ENCODE results near the gene GSE1.
A peak's percentile ranks its signal among the peaks of the same experiment; 100 is the strongest.

The GSE1 gene

DNA sequence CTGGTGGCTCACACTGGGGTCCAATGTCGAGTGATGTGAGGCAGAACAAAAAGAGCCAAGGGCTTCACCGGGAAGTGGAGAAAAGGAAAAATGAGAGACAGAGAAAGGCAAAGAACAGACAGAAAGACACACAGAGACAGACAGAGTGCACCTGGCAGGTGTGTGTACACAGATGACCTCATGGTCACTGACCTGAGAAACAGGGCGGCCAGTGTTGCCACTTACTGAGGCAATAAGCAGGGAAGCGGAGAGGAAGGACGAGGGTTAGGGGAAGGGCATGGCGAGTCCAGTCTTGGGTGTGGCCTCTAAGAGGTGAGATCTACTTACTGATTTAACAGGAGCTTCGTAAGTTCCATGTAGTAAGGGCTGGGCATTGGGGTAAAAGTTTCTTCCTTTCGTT is 68.1 kb downstream of the GSE1 start:
- DNase-seq (ENCODE audit: low spot score) = no peak

DNA sequence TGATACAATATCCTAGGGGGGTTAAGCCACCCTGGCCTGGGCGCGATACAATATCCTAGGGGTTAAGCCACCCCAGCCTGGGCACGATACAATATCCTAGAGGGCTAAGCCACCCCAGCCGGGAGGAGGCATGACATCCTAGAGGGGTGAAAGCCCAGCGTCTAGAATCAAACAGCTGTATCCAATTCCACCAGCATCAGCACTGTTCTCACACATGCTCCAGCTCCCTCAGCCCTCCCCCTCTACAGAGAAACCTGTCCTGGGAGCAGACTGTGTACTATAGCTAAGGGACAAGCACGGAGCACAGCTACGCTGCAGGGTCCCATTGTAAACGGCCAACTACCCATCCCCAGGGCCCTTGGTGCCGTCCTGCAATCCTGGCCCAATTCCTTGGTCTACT is 69.4 kb downstream of the GSE1 start:
- no peak for DNase-seq (ENCODE audit: low spot score)

DNA sequence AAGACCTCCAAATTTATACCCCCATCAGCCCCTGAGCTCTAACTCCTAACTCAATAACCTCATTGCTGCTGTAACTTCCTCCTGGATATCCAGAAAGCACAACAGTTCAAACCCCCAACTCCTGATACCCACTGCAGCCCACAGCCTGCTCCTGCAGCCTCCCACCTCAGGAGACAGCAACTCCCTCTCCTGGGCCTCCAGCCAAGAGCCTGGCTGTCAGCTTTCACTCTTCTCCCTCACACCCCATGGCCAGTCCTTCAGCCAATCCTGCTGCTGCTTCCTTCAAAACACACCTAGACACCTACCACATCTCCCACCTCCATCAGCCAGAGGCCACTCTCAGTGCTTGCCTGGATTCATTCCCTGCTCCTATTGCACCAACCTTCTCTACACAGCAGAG is 70.2 kb downstream of the GSE1 start:
- DNase-seq (ENCODE audit: low spot score) = no peak

DNA sequence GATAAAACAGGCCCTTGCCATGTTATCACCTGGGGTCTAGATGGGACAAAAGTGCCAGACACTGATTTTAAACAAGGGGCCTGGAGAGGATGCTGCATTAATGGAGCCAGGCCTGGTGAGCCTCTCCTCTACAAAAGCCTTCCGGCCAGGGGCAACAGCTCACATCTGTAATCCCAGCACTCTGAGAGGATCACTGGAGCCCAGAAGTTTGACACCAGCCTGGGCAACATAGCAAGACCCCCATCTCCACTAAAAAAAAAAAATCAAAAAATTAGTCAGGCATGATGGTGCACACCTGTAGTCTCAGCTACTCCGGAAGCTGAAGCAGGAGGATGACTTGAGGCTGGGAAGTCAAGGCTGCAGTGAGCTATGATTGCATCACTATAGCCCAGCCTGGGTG is 72.1 kb downstream of the GSE1 start:
- no peak for DNase-seq (ENCODE audit: low spot score)

DNA sequence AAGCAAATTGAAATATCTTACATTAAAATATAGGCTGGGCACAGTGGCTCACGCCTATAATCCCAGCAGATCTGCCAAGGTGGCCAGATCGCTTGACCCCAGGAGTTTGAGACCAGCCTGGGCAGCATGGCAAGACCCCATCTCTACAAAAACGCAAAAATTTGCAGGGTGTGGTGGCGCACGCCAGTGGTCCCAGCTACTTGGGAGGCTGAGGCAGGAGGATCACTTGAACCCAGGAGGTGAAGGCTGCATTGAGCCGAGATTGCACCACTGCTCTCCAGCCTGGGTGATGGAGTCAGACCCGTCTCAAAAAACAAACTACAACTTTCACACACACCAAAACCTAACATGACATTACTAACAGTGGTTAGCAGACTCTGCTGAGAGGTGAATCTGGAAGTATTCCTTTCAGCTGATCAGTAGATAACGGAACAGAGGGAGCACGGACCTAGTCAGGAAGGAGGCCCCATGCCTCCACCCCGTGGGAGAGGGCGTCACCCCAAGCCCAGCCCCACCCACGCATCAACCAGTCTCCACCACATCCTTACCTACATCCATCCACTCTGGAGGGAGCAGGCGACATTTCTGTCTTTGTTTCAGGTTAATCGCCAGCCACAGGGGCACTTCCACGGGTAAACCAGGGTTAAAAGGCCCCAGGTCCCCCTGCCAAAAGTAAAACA is 73.9 kb downstream of the GSE1 start:
- DNase-seq (ENCODE audit: low spot score) = no peak

DNA sequence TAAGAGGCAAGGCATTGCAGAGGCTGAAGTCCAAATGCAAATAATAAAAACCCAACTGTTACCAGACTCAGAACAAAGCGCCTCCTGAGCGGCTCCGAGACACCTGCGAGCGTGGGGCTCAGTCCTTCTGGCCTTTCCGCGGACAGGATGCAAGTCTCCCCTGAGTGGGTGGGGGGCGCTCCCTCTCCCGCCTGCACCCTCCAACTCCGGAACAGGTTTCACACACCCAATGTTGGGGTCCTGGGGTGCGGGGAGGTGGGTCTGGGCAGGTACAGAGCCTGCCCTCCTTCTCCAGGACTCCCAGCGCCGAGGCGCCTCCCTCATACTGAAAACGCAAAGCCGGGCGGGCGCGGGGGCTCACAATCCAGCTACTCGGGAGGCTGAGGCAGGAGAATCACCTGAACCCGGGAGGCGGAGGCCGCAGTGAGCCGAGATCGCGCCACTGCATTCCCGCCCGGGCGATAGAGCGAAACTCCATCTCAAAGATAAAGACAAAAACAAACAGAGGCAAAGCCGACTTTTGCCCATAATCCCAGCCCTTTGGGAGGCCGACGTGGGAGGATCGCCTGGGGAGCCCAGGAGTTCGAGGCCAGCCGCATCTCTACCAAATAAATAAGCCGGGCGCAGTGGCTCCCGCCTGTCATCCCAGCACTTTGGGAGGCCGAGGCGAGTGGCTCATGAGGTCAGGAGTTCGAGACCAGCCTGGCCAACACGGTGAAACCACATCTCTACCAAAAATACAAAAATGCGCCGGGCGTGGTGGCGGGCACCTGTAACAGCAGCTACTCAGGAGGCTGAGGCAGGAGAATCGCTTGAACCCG is 74.7 kb downstream of the GSE1 start:
- no peak for DNase-seq (ENCODE audit: low spot score)

DNA sequence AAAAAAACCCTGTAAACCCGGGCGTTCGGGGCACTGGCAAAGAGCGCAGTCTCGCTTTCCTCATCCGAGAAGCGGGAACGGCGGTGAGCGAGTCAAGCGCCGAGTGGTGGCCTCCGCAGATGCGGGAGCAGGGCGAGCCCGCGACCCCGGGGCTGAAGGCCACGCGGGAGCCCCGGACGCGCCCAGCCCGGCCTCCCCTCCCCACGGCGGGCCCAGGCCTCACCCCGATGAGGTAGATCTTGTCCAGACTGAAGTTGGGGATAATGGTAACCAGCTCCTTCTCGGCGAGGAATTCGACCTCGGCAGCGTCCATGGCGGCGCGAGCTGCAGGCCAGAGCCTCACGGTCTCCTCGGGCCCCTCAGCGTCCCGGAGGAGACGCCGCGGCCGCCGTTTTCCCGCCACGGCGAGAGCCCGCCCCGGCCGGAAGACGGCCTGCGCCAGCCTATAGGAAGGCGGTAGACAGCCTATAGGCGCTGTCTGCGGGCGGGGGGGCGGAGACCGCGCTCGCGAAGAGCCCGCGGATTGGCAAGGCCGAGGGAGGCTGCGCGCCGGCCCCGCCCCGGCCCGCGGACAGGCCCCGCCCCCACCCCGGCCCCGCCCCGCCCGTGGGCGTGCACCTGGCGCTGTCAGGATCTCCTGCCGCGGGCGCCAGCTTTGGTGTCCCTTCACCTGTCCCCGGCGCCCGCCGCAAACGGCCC is 75.6 kb downstream of the GSE1 start, which contains the start of gene GINS2:
Gene GINS2 (minus strand): TSS at position 369 of the 699 bp plus-strand sequence. CDS start 56 bp downstream, at position 313.
- peak; percentile 93 for DNase-seq (ENCODE audit: low spot score)

DNA sequence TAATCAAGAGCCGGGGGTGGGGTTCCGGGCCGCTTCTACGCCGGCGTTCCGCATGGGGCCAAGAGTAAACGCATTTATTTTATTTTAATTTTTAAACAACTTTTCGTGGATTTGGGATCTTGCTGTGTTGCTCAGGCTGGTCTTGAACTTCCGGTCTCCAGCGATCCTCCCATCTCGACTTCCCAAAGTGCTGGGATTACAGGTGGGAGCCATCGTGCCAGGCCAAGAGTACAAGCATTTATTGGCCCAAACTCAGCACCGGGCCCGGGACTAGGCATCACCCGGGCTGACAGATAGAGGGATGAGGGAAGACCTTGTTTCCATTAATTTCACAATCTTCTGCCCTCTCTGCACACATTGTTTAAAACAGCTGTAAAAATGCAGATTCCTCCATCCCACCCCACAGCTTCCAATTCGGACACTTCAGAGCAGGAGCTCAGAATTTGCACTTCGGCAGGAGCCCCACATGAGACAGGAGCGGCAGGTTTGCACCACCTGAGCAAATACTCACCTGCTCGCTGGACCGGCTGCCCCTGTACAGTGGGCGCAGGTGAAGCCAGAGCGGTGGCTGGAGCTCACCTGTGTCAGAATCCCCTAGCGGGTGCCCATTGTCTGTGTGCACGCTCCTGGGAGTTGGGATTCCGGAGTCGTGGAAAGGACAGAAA is 76.3 kb downstream of the GSE1 start:
- DNase-seq (ENCODE audit: low spot score) = no peak

DNA sequence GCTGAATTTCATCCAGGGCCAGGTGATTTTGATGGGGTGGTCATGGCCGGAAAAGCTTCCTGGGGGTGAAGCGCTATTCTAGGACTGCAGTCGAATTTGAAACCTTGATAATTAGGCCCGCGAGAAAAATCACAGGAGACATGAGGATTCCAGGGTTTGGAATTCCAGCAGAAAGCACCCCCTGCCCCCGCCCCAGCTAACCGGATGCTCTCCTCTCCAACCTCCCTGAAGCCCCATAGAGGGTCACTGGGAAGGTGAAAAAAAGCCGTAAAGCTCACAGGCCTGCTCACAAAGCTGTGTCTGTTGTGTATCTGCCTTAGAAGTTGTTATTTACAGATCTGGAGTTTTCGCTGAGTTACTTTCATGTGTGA is 76.8 kb downstream of the GSE1 start:
- DNase-seq (ENCODE audit: low spot score) = no peak

DNA sequence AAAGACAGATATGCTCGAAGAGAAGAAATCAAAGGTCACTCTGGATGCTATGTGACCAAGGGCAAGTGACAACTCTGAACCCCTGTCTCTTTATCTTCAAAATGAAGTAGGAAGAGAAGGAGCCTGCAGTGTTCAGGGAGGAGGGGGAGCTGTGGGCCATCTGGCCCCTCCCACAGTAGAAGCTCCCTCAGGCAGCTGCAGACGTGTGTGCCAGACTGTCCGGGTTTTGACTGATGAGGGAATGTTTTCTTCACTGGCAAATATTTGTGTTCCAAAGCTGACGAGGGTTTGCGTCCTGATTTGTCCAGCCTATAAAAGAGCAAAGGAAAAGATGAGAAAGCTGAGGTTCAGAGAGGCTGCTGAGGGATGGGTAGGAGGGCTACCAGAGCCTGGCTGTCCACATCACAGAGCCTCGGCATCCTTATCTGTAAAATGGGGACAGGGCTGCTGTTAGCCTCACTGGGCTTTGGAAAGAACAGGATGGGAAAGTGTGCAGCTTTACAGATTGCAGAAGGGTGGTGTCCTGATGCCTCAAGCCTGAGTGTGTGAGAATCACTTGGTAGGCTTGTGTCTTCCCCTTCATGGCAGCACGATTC is 77.4 kb downstream of the GSE1 start:
- no peak for DNase-seq (ENCODE audit: low spot score)

DNA sequence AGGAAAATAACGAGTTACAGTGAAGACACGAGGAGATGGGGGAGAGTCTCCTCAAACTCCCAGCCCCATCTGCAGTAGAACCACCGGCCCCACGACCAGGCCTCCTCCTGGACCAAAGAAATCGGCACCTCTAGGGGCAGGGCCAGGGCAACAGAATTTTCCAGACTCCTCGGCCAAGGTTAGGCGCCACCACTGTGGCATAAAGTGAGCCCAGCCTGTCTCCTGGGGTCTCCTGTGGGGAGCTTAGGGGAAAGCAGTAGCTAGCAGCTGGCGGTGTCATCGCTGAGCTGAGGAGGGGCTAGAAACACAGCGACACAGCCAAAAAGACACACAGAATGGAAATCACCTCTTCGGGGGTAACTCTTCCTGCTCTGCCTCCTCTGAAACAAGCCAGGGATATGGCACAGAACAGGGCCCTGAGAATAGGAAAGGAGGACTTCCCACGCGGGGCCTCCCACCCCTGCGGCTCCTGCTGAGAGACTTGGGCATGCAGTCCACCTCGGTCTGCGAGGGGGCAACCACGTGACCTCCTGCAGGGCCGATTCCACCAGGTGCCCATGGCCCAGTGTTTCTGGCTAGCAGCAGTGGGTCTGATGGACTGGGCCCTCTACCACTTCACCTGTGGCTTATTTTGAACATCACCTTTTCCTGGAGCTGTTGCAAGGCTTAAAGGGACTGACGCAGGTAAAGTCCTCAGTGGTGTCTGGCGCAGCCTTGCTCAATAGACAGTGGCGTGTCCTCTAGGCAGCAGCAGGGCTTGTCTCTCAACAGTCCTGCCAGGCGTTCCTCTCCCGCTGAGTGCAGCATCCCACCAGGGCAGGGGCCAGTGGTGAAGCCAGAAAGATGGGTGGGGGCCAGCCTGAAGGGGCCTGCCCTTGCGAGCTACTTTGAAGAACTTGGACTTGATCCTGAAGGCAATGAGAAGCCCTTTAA is 82.3 kb downstream of the GSE1 start:
- DNase-seq (ENCODE audit: low spot score) = no peak

DNA sequence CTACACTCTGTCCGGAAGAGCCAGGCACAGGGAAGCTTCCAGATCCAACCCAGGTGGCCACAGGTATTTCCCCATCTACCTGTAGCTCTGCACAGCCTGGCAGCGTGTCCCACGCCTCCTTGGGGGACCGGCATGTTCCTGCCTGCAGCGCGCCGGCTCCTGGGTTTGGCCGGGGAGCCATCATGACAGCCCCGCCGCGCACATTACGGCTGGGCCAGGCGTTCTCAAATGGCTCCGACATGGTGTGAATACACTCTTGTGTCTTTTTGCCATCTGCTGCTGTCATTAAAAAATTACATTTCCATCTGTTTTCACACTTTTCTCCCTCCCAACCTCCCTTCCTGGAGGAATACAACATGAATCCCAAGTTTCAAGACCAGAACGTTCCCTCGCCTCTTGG is 83.7 kb downstream of the GSE1 start:
- DNase-seq (ENCODE audit: low spot score) = no peak

DNA sequence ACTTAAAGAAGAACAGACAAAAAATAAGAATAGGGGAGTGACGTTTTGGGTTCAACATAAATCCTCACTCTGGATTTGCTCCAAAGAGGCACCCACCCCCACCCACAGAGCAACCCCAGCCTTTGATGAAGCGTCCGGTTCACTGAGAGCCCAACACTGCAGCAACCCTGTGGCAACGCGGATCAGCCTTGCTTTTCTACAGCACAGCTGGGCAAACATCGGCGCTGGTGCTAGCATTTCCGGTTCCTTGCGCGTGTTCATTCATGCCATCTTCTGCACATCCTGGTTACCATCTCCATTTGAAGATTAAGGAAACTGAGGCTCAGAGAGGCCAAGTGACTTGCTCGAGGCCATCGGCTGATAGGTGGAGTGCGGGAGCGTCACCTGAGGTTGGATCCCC is 84.3 kb downstream of the GSE1 start:
- no peak for DNase-seq (ENCODE audit: low spot score)

DNA sequence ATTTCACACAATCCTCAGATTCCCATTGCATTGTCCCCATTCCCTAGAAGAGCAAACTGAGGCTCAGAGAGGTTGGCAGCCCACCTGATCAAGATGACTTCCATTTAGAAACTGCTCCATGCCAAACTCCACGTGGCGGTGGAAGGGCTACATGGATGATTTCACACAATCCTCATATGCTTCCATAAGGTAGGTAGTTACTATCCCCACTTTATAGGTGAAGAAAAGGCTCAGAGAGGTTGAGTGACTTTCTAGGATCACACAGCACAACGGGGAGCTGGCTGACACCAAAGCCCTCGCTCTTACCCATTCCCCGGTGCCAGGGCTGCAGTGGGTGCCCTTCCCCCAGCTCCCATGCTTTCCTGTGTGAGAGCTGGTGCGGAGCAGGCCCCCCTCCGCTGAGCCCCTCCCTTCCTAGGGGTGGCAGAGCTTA is 85.4 kb downstream of the GSE1 start:
- no peak for DNase-seq (ENCODE audit: low spot score)

DNA sequence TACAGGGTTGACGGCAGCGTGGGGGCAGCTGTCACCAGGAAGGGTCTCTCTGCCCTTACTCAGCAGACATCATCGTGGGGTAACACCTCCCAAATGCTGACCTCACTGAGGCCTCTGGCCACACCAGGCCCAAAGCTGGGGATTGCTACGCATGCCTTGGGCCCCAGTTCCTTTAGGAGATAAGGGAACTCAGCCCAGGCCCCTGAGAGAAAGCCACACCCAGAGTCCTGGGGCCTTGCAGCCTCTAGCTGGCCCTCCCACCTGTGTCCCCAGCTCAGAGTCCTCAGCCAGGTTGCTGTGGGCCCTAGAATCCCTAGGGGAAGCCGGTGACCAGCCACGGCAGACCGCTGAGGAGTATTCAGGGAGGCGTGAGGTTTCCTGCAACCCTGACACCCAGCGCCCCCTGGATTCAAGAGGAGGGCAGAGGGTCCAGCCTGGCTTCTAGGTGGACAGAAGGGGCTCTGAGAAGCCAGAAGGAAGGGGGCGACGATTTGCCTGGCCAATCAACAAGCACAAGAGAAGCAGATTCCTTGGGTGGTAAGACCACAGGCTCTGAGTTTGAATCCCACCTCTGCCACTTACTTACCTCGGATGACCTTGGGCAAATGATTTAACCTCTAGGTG is 85.9 kb downstream of the GSE1 start:
- DNase-seq (ENCODE audit: low spot score) = no peak

DNA sequence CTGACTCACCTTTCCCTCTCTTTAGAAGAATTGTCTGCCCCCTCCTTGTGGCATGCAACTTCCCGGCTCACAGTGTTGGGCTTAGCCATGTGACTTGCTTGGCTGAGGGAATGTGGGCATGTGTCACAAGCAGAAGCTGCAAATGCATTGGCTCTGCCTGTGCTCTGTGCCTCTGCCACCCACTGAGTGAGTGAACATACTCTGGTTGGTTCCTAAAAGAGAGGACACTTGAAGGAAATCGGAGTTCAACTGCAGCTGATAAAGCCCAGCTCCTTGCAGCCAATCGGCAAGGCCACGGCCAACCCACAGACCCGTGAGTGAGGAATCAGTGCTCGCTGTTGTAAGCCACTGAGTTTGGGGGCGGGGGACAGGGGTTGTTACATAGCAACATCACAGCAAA is 86.5 kb downstream of the GSE1 start:
- no peak for DNase-seq (ENCODE audit: low spot score)

DNA sequence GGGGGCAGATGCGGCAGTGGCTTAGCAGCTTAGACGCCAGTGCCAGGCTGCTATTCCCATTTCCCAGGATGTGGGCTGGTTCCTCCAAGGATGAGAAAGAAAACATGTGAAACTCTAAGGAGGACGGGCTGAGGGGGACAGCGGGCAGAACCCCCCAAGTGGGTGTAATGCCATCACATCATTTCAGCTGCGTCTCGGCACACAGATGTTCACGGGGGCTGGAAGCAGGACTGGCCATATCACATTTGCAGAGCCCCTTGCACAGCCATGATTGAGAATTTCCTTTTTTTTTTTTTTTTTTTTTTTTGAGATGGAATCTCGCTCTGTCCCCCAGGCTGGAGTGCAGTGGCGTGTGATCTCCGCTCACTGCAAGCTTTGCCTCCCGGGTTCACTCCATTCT is 90.9 kb downstream of the GSE1 start:
- no peak for DNase-seq (ENCODE audit: low spot score)

DNA sequence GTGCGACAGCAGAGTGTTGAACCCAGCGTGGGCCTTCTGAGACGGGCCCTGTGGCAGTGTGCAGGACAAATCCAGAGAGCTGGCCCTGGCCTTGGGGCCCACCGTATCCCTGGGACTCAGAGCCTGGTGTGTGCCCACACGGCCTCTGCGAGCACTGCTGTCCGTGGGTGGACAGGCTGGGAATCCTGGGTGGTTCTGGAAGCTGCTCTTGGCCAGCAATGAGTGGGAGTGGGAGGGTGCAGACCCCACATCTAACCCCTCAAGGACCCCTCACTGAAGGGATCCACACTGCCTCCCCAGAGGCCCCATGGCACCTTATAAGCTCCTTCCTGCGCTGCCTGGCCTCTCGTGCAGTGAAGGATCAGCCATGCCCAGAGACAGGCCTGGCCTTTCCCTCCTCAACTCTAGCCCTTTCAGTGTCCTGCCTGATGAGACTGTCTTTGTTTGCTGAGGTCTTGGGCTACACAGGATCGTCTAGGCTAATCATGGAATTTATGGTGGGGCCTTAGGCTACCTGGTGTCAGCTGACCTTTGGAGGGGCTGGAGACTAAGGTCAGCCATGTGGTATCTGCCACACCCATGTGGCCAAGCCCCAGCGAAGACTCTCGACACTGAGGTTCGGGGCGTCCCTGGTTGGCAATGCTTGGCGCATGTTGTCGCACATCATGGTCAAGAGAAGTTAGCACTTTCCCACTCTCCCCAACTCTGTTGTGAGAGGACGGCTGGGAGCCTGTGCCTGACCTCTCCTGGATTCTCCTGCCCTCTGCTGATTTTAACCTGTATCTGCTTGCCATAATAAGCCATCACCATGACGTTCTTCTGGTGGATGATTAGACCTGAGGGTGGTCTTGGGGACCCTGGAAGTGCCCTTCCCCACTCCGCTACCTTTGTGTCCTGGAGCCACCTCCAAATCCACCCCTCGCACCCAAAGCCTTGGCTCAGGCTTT is 92.1 kb downstream of the GSE1 start:
- DNase-seq (ENCODE audit: low spot score) = no peak

DNA sequence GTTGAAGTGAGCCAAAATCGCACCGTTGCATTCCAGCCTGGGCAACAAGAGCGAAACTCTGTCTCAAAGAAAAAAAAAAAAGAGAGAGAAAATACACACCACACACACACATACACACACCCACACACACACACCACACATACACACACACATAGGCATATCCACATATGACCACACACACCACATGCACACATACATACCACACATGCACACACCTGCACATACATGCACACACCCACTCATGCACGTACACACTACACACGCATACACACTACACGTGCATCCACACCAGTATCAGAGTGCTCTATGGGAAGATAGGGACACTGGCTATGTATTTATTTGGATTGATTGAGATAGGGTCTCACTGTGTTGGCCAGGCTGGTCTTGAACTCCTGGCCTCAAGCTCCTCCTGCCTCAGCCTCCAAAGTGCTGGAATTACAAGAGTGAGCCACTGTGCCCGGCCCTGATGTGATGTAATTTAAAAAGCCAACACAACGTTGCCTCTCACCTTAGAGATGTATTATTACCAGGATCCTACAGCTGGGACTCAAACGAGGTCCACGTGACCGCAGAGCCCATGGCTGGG is 93.4 kb downstream of the GSE1 start:
- DNase-seq (ENCODE audit: low spot score) = no peak

All from LoVo (cell line).